Right ventricle myocardium superior (tissue), 1 donor: Measurements from ENCODE around the gene ZFAND2A. TPM values are rescaled to one million over a fixed set of nuclear protein-coding genes. Genes with fewer than 3 reads are reported as not detected.
"Not testable (repeated sequence)": the region's sequence is repeated elsewhere in the genome, so short reads cannot be mapped to it uniquely, and the experiment has no call there.

ENCODE experiments used
- ATAC-seq: fragments of 200-7000 bp; cut with Tn5 transposase; one replicate; pipeline ENCODE4 v1.9.1; 2020; ENCODE audit warnings: mild to moderate bottlenecking; ENCODE audit not compliant: poor library complexity
- DNase-seq: peaks from one replicate; pipeline ENCODE4 v3.0.0-alpha.2; 2020
- intact Hi-C: fragments of 100-400 bp; cut with DNase I; formaldehyde crosslinking; loops from one replicate; pipeline ENCODE4 v1.11.2; 2022
- long read RNA-seq: library from polyadenylated mRNA; unstranded; transcript quantifications from one replicate; pipeline ENCODE4 v2.0.0, GENCODE V29; 2021
- total RNA-seq: library from RNA; stranded (reverse); fragmentation: NEBNext Ultra II Directional; extraction: Animal tissue kit (Norgen Biotek cat#: 25700); gene quantifications from one replicate; pipeline ENCODE4 v1.2.1, GENCODE V29; 2021
- donor health status: DM: no; HTN: yes; CAD: no; lungs with severe emphysema.

Gene ZFAND2A, protein sequence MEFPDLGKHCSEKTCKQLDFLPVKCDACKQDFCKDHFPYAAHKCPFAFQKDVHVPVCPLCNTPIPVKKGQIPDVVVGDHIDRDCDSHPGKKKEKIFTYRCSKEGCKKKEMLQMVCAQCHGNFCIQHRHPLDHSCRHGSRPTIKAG
- 6.0 TPM for total RNA-seq
- long read RNA-seq, transcript ZFAND2A-201 (5 exons, 860 nt) = major isoform, 5 of 9 reads
- long read RNA-seq, partial matches to known transcripts = 0 of 9 reads
- long read RNA-seq, other reads (novel, unspliced or antisense) = 3 of 9 reads

DNA sequence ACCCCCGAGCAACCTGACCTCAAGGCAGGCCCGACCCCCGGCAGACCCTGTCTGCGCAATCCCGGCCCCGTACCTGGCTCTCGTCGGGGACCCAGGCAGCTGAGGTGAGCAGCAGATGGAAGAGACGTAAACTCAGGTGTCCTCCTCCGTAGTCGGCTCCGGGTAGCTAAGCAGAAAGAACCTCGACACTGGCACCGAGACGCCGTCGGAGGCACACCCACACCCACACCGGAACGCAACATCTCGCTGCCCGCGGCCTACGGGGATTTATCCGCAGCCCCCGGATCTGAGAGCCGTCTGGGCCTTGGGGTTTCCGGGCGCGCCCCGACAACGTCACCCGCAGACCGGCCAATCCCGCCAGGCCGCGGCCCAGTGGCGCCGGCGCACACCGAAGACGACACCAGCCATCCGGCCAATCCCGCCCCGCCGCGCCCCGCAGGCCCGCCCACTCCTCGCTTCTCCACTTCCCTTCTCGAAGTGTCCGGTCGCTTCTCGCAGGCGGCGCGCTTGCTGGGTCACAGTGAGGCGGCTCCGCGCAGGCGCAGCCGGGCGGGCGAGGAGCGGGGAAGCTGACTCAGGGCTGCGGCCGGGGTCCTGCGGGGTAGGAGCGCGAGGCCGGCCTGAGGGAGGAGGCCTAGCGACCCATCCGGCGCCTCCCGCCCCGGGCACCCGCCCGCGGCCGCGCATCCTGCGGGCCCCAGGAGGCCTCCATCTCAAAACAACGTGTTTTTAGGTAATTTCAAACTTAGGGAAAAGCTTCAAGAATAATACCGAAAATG lies at the start of gene ZFAND2A:
TSS of gene ZFAND2A (minus strand) at position 306 of the 779 bp plus-strand sequence. CDS start 1,984 bp downstream, outside the sequence.
- intact Hi-C loops = no loop called here
- DNase-seq = peak; percentile 100
- ATAC-seq = peak; percentile 100

GRCh38 chr7:1209097-1209496 lies 49.1 kb upstream of the ZFAND2A start:
- no peak for ATAC-seq
- no peak for DNase-seq
- intact Hi-C loops = no loop called here

- intact Hi-C loops, DNase-seq, ATAC-seq: not testable (repeated sequence)
Observed at GRCh38 chr7:1205742-1206141, 45.7 kb upstream of the ZFAND2A start.

DNA sequence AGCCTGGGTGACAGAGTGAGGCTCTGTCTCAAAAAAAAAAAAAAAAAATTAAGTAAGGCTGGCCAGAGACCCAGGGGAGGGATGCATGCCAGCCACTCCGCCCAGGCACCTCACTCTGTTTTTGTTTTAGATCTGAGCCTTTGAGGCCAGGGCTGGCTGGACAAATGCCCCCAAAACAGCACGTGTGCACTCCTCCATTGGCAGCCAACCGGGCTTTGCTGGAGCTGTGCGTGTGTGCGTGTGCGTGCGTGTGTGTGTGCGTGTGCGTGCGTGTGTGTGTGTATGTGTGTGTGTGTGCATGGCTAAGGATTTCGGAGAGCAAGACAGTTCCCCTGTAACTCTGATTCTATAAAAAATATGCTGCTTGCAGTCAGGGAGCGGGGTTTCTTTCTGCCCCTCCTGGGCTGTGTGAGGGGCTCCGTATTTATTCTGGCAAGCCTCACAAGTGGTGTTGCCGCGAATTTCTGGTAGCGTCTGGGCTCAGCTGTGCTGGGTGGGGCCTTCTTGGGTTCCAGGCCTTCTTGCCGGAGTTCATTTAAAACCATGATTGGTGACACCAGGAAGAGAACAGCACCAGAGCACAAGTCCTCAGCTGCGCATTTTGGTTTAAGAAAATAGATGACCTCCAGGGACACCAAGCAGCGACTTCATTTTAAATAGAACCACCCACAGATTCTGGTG lies 44.6 kb upstream of the ZFAND2A start:
- intact Hi-C loops = no loop called here
- no peak for ATAC-seq
- no peak for DNase-seq

DNA sequence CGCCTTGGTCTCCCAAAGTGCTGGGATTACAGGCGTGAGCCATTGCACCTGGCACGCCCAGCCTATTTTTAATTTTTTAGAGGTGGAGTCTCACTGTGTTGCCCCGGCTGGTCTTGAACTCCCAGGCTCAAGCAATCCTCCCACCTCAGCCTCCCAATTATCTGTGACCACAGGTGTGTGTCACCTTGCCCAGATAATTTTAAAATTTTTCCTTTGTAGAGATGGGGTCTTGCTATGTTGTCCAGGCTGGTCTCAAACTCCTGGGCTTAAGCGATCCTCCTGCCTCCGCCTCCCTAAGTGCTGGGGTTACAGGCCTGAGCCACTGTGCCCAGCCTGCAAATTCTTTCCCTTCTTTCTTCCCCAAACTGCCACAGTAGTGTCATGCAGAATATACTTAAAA lies 42.9 kb upstream of the ZFAND2A start:
- ATAC-seq, DNase-seq, intact Hi-C loops: not testable (repeated sequence)

GRCh38 chr7:1201916-1202315 lies 41.9 kb upstream of the ZFAND2A start:
- DNase-seq (no peak), ATAC-seq (no peak)
- intact Hi-C loops = no loop called here

DNA sequence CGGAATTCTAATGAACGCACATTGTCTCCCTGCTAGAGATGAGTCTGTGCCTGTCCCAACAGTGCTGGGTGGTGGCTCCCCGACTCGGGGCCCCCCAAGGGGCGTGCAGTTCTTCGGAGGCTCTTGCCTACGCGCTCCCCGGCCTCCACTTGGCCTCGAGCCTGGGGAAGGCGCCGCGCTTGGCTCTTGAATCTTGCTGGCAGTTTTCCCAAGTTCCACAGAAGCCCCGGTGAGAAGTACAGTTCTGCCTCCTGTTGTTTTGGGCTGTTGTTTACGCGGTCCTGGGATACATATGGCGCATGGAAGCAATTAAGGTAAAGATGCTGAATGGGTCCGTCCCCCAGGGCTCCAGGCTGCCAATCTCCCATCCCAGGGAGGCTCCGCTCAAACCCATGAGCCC lies 40.0 kb upstream of the ZFAND2A start:
- intact Hi-C loops = no loop called here
- DNase-seq (no peak), ATAC-seq (no peak)

DNA sequence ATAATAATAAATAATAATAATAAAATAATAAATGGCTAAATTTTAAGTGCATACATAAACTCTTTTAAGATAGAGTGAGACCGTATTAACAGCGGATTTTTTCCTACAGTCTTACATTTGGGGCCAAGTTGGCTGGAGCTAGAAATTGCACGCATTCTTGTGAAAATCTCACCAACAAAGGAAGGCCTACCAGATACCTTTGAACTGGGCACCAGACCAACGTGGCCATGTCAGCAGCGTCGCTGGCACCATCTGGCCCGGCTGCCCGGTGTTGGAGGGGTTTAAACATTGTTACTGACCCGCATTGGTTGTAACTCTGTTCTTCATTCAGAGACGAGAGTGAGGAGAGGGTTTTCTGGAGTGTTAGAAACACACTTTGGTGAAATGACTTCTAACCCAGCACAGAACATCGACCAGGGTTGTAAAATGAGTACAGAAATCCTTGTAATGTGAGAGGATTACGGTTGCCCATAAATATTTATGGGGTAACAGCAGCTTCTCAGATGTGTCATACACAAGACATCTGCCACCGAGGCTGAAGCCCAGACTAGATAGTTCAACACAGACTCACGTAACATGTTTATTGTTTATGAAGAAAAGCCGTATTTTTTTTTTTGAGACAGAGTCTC lies 38.1 kb upstream of the ZFAND2A start:
- ATAC-seq = no peak

DNA sequence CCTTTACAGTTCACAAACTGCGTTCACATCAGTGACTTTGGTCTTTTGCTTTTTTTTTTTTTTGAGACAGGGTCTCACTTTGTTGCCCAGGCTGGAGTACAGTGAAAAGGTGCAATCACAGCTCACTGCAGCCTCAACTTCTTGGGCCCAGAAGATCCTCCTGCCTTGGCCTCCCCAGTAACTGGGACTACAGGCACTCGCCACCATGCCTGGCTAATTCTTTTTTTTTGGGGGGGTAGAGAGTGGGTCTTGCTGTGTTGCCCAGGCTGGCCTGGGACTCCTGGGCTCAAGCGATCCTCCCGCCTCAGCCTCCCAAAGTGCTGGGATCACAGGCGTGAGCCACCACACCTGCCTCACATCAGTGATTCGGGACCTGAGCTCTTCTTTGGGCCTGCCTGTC lies 37.0 kb upstream of the ZFAND2A start:
- DNase-seq (no peak), ATAC-seq (no peak)
- intact Hi-C loops = no loop called here

More for the DNA sequence above, 38.1 kb upstream of the ZFAND2A start:
- DNase-seq = no peak
- intact Hi-C loops = no loop called here

GRCh38 chr7:1196441-1196840 lies 36.4 kb upstream of the ZFAND2A start:
- intact Hi-C loops, ATAC-seq, DNase-seq: not testable (repeated sequence)

GRCh38 chr7:1193593-1194424 lies 33.8 kb upstream of the ZFAND2A start:
- DNase-seq (peak; percentile 74), ATAC-seq (peak; percentile 92)
- intact Hi-C loops = loop anchor here (5.0 kb wide), 1 partner anchor 238 kb away; no protein-coding TSS in a partner anchor

GRCh38 chr7:1192171-1192676 lies 32.2 kb upstream of the ZFAND2A start:
- intact Hi-C loops = loop anchor here (5.0 kb wide), 1 partner anchor 240 kb away; no protein-coding TSS in a partner anchor
- no peak for ATAC-seq

GRCh38 chr7:1189986-1190772 lies 30.2 kb upstream of the ZFAND2A start:
- DNase-seq (no peak), ATAC-seq (no peak)
- intact Hi-C loops = loop anchor here (5.0 kb wide), 1 partner anchor 242 kb away; no protein-coding TSS in a partner anchor

More at GRCh38 chr7:1192171-1192676, 32.2 kb upstream of the ZFAND2A start:
- DNase-seq = no peak

DNA sequence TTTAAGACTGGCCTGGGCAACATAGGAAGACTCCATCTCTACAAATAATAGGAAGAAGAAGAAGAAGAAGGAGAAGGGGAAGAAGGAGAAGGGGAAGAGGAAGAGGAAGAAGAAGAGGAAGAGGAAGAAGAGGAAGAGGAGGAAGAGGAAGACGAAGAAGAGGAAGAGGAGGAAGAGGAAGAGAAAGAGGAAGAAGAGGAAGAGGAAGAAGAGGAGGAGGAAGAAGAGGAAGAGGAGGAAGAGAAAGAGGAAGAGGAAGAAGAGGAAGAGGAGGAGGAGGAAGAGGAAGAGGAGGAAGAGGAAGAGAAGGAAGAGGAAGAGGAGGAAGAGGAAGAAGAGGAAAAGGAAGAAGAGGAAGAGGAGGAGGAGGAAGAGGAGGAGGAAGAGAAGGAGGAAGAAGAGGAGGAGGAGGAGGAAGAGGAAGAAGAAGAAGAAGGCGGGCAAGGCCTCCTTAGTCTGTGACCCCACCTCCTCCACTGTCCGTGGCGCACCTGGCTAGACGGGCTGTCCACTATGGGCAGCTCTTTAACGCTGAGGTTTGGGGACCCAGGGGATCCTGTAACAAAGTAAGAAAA lies 28.8 kb upstream of the ZFAND2A start:
- ATAC-seq (no peak), DNase-seq (no peak)
- intact Hi-C loops = no loop called here

- DNase-seq = no peak
- no peak for ATAC-seq
- intact Hi-C loops = no loop called here
Observed at GRCh38 chr7:1187127-1187526, 27.1 kb upstream of the ZFAND2A start.

DNA sequence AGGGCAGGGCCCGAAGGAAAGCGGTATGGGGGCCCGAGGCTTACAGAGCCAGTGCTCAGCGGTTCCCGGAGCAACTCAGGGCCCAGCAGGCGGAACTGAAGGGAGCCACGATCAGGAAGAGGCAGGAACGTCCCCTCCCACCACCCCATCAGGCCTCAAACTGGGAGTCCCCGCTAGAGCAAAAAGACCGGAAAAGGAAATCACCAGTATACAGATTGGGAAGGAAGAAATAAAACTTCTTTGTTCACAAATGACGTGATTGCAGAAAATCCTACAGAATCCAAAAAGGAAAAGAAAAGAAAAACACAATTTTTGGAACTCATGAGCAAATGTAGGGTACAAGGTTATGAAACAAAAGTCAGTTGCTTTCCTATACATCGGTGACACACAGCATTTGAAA lies 21.6 kb upstream of the ZFAND2A start:
- ATAC-seq (no peak), DNase-seq (no peak)
- intact Hi-C loops = no loop called here

DNA sequence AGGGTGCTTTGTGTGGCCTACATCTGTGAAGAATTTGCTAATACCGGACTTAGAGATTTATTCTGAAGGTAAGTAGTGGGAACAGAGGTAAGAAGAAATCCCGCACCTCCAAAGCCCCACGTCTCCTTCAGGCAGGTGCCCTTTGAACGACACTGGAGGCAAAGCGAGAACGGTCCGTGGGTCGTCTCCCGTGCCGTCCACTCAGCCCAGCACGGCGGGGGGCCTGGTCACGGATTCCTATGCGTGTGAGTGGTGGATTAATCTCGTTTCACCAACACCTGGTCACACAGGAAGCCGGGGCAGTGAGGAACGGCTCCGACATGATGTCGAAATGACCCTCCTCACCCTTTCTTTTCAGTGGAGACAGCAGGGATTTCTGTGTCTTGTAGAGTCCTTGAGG lies 21.0 kb upstream of the ZFAND2A start:
- intact Hi-C loops = no loop called here
- no peak for ATAC-seq

More for the DNA sequence above, 21.0 kb upstream of the ZFAND2A start:
- no peak for DNase-seq
